ENCODE measurements around the gene GNAI3.

The GNAI3 gene

GRCh38 chr1:109543988-109544735 is 4.3 kb upstream of the GNAI3 start:
- Histone ChIP-seq H3K4me3 (ENCODE audit: low read depth, low read length) (no peak overlapping the region), H3K36me3 (no peaks in the 10 kb centered on the region), H3K27ac (no peak overlapping the region), H3K9me3 (ENCODE audit: severe bottlenecking) (no peaks in the 10 kb centered on the region), H3K27me3 (ENCODE audit: insufficient read depth, low read depth, severe bottlenecking) (no peaks in the 10 kb centered on the region)
- TF ChIP-seq CTCF (IDR thresholded peaks at IDR 0.05; ENCODE audit: low read depth, low read length) = no peak
- DNase-seq = no peak

GRCh38 chr1:109546311-109547109 is 1.9 kb upstream of the GNAI3 start:
- no peaks in the 10 kb centered on the region for H3K9me3 ChIP-seq (ENCODE audit: severe bottlenecking)
- H3K27me3 ChIP-seq (ENCODE audit: insufficient read depth, low read depth, severe bottlenecking) = no peaks in the 10 kb centered on the region
- no peak overlapping the region for H3K4me3 ChIP-seq (ENCODE audit: low read depth, low read length)
- TF ChIP-seq CTCF (IDR thresholded peaks at IDR 0.05; ENCODE audit: low read depth, low read length) = peak; percentile 67
- H3K27ac ChIP-seq = peak overlapping the region; percentile 65
- peaks cover 3% of the 10 kb centered on the region; the same call in 1 of the 2 replicates for H3K36me3 ChIP-seq
- DNase-seq = peak; percentile 91

- Histone ChIP-seq H3K27ac (peak overlapping the region; percentile 76), H3K27me3 (ENCODE audit: insufficient read depth, low read depth, severe bottlenecking) (no peaks in the 10 kb centered on the region), H3K36me3 (peaks cover 3% of the 10 kb centered on the region; the same call in 1 of the 2 replicates), H3K9me3 (ENCODE audit: severe bottlenecking) (no peaks in the 10 kb centered on the region), H3K4me3 (ENCODE audit: low read depth, low read length) (peak overlapping the region; percentile 95)
- DNase-seq = no peak
- no peak for TF ChIP-seq CTCF (IDR thresholded peaks at IDR 0.05; ENCODE audit: low read depth, low read length)
Measured at GRCh38 chr1:109547463-109548320, 723 bp upstream of the GNAI3 start.

DNA sequence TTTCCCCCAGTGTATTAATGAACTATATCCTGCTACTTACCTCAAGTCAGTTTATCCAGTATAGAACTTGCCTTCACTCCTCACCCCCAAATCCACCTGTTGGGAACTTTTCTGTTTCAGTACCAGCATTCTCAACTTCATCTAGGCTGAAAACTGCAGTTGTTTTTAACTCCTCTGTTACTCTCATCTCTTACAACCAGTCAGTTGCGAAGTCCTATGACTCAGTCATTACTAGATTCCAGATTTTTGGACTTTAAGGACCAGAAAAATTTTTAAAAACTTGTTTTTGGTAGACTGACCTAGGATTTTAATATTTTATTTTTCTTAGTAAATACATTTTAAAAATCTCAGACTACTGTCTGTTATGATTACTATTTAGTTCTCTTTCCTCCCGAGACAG is 8.1 kb downstream of the GNAI3 start:
- Histone ChIP-seq H3K27ac (no peak overlapping the region), H3K4me3 (ENCODE audit: low read depth, low read length) (no peak overlapping the region), H3K27me3 (ENCODE audit: insufficient read depth, low read depth, severe bottlenecking) (no peaks in the 10 kb centered on the region), H3K9me3 (ENCODE audit: severe bottlenecking) (no peaks in the 10 kb centered on the region), H3K36me3 (peaks cover 6% of the 10 kb centered on the region)
- no peak for DNase-seq
- TF ChIP-seq CTCF (IDR thresholded peaks at IDR 0.05; ENCODE audit: low read depth, low read length) = no peak

DNA sequence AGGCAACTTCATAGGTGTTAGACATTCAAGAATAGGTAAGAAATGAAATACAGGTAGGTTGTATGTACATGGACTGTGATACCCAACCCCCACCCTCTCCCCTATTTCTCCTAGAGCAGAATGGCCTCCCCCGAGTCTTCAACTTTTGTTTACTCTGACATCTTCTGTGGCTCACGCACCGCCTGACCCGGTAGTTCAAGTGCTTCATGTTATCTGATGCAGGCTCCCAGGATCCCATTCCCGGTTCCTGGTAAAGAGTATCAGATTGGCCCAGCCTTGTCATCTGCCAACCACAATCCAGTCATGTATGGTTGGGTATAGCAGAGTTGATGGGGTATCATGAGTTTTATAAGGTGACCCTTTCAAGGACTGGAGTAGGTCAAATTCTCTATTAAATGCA is 9.1 kb downstream of the GNAI3 start:
- Histone ChIP-seq H3K4me3 (ENCODE audit: low read depth, low read length) (no peak overlapping the region), H3K27me3 (ENCODE audit: insufficient read depth, low read depth, severe bottlenecking) (no peaks in the 10 kb centered on the region), H3K27ac (no peak overlapping the region), H3K9me3 (ENCODE audit: severe bottlenecking) (no peaks in the 10 kb centered on the region), H3K36me3 (peaks cover 6% of the 10 kb centered on the region)
- no peak for TF ChIP-seq CTCF (IDR thresholded peaks at IDR 0.05; ENCODE audit: low read depth, low read length)
- no peak for DNase-seq
